Stimulated activated CD4-positive, alpha-beta T cell treated with anti-CD3 and anti-CD28 coated beads, Interleukin-4, amount 100 ng/mL, for 4 hours (primary cell): ENCODE data around the gene AFDN.

Experiments
- DNase-seq, 2 experiments: peaks; one replicate each; pipeline ENCODE4 v3.0.0-alpha.2; 2020

Gene AFDN

DNA sequence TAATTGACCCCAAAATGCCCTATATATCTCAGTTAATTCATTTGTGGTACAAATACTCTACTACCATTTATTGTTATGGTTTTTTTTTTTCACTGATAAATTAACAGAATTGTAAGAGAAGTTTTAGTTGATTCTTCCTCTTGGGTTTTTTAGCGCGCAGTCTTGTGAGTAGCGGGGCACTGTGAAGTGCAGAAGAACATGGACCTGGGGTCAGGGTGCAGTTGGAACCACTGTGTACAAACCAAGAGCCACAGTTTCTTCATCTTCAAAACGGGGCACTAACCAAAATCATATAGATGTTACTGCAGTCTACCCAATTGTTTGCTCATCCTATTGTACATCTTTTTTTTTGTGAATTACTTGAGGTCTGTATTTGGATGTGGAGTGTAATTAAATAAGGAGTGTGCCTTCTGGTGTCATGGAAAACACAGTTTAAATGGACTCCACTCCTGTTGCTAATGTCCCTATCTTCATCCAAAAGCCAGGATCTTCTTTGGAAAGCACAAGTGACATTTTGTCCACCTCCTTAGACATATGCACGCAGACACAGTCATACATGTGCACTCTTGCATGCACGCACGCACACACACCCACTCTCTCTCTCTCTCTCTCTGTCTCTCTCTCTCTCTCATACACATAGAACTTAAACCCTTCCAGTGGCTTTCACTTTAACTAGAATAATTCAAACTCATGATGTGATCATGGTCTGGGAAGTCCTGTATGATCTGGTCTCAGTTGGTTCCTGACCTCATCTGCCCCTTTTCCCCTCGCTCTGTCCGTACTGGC, 51.5 kb downstream of the AFDN start:
- DNase-seq: no peak

DNA sequence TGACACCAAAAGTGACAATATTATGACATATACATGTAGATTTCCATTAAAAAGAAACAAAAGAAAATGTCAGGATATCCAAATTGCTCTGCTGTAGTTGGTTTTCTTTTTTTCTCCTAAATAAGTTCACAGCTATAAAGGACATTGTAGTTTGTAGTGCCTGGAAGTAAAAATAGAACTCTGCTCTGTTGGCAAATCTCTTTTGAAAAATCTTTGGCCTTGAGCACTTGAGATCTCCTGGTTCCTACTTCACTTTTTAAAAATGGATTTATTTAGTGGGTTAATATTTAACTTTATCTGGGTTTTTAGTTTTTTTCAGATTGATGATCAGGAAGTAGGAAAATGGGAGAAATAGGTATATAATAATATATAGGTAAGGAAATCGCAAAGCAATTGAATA, 52.9 kb downstream of the AFDN start:
- no peak for DNase-seq

DNA sequence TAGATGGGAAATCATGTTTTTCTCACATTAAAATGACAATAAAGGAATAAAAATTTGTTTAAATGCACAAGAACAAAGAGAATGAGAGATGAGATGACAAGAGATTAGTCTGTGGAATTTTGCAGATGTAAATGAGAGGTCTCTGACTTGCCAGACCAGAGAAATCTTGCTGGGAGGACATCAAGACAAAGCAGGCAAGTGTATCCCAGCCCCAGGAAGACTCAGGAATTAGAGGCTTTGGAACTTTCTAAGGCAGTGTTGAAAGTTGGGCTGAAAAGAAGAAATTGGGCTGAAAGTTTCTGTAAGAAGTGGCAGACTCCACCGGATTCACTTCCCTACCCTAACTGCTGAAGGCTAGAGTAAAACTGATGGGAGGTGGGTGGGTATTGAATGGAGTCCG, 54.6 kb downstream of the AFDN start:
- no peak for DNase-seq

DNA sequence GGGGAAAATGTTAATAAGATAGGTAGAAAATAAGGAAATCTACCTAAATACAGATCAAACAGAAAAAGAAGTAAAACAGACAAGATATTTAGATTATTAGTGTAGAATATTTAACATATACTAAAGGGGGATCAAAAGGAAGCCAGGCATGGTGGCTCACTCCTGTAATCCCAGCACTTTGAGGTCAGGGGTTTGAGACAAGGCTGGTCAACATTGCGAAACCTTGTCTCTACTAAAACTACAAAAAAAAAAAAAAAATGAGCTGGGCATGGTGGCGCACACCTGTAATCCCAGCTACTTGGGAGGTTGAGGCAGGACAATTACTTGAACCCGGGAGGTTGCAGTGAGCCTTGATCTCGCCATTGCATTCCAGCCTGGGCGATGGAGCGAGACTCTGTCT, 55.5 kb downstream of the AFDN start:
- DNase-seq: no peak

DNA sequence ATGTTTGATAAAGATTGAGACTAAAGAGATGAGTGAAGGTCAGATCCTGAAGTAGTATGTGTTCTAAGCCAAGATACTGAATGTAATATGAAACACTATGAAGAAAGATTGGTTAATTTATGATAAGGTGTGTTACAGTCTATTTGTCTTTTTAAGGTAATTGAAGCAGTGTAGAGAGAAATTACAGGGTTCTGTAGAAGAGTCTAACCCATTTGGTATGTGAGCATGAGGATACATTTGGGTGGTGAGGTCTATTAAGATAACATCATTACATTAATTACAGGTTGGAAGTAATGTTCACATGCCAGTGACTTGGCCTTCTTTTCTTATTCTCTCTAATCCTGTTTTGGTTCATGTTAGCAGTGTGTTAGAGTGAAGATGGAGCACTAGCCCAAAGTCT, 61.4 kb downstream of the AFDN start:
- no peak for DNase-seq

DNA sequence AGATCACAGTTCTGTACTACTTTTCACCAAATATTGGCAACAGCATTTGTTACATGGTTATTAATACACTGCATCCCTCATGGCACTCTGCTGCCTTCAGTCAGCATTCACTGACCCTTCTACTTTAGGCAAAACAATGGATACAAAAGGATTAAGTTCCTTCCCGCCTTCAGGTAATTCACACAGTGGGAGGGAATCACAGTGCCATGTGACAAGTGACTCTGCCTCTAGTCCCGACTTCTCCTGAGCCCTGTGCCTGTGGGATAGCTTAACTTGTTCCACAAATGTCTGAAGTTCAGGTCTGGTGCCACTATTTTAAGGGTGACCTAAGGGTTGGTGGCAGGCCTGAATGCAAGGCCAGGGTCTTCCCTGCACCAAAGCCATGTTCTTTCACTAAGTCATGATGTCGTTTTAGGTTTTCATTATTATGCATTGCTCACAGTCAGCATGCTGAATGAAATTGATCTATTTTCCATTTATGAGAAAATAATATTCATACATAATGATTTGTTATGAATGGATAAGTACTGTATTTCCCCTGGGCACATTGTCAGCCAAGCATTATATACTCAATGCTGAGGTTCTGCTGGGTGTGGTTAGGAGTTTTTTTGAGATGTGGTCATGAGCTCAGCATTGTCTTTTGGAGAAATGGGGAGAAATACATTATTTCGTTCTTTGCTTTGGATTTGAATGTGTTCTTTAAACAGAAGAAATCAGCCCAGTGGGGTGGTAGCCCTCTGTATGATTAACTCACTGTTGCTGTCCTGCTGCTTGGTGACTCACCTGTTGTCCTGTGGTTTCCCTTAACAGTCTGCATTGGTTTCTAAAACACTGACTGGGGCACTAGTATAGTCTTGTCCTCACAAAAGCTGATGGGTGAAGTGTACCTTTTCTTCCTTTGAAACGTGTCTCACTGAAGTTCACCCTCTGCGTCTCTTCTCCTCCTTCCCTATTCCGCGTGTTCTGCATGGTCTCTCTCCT, 66.4 kb downstream of the AFDN start:
- DNase-seq: no peak

DNA sequence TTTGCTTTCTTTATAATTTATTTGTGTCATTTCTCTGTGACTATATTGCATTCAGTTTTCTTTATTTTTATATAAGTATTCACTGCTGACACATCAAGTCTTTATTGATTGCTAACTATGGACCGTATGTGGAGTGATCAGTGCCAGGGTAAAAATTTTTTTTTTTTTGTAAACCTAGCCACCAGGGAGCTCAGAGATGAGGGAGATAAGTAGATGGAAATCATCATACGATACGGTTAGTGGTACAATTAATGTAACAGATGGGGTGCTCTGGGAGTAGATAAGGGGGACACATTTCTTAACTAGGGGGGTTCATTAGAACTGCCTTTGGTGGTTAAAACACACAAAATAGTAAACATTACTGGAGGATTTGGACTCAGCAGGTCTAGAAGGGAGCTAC, 68.3 kb downstream of the AFDN start:
- DNase-seq: no peak

DNA sequence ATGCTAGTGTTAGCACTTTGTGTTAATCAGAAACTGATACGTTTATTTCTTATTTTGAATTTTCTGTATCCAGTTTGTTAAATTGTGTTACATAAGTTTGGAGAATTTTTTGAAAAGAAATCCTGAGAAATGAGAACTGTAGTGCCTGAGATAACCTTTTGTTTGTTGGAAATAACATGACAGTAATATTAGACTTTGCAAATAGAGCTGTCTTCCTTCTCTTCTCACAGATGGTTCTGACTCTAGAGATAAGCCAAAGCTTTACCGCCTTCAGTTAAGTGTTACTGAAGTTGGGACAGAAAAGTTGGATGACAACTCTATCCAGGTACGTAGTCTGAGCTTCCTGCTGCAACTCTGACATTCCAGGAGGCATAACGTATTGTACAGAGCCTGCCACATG, 69.9 kb downstream of the AFDN start:
- DNase-seq: no peak

DNA sequence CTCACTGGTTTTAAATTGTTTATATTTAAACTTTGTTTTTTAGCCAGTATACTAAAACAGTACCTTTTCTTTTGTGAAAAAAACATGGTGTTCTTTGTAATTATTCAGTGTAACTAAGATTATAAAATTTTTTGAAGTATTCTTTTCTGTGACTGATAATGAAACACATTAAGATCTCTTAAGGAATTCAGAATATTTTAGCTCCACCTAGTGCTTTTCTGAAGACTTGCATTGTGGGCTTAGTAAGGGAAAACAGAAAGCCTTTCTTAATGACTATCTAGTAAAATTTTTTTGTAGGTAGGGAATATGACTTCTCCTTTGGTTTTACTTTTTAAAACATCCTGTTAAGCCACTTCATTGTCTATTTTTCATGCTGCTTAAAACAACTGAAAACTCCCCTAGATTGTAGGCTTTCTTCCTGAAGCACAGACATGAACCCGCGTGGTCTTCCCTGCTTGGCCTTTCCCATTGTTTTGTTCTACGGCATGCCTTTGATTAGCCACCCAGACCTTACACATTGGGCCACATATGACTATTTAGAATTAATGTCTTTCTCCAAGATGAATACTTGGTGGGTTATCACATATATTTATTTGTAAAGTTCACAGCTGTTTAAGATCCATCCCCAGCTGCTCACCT, 72.1 kb downstream of the AFDN start:
- no peak for DNase-seq

DNA sequence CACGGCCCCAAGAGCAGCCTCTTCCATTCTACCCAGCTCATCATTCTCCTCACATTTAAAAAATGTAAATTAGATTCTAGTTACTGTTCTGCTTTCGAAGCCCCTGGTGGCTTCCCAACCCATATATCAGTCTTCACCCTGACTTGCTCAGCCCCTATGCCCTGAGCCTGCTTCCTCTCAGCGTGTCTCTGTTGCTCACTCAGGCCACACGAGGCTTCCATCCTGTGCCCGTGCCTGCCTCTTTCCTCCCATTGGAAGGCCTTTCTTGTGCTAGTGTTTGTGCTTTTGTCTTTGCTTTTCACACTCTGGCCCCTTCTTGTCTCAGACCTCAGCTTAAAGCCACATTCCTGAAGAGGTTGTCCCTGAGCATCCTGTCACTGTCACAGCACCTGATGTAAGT, 78.1 kb downstream of the AFDN start:
- no peak for DNase-seq

DNA sequence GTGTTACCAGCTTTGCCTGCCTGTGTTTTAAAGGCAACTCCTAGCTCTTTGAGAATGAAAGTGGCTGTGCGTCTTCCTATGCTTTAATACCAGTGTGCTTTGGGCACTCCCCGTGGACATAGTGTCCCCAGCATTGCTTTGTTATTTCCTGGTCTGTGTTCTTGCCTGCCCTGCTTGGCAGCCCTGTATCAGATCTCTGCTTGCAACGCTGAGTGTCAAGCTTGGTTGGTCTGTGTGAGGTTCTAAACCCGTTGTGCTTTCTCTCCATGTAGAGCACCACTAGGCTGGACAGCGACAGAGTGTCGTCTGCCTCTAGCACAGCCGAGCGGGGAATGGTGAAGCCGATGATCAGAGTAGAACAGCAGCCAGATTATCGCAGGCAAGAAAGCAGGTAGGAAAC, 80.2 kb downstream of the AFDN start:
- no peak for DNase-seq

DNA sequence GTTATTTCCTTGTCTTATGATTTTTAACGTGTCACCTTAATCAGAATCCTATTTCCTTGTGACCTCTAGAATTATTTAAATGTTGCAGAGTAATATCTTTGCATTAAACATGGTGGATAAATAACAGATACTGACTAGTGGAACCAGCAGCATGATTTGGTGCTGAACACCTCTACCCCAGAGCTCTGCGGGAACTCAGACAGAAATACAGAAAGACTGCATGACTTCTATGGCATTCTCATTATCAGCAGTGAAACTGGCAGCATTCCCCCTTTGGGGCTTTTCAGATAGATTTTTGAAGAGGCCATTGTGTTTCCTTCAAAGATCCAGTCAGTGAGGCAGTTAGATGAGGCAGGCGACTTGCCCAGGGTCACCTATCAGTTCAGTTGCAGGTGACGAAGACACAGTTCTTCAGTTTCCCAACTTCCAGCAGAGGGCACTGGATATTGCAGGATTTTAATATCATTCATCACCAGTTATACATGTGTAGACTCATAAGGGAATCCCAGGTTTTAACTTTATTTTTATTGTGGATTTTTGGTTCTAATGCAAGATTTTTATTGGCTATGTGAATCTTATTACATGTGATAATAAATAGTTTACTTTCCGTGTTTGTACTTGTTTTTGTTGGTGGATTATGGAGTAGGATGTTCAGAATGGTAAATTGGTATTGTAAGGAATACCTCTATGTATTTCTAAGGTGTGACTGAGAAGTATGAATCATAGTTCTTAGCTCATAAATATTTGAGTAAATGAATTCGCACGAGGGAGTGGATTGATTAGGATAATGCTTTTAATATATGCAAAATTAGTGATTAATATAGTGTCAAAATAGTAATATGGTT, 81.3 kb downstream of the AFDN start:
- DNase-seq: no peak

DNA sequence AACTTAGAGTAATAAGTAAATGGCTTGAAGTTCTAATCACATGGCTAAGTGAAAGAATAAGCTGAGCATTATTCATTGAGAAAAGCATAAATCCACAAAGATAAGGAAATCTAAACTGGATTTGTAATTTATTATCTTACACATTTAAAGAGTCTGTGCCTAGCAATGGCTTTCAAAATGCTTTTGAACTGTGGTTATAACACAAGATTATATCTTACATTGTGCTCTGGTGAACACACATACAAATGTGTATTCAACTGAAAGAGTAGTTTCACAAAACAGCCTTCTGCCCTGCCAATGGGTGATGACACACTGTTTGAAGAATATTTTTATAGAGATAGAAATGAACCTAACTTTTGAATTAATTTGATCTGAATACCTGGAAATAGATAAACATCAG, 83.3 kb downstream of the AFDN start:
- no peak for DNase-seq

DNA sequence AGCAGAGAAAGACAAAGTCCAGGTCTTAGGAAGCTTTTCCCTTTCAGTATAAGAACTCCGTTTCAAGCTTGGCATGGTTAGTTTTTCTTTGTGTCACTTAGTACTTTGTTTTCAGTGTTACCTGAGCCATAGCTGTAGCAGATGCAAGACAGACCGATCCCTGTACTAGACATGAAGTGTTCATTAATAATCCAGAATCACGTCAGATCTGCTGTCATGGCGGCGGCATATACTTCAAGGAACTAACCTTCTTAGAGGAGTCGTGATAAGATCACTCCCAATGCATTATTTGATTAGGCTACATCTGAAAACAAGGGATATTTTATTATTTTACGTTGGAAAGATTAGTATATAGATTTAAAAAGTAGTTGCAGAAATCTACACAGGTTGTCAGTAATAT, 83.9 kb downstream of the AFDN start:
- DNase-seq: no peak

DNA sequence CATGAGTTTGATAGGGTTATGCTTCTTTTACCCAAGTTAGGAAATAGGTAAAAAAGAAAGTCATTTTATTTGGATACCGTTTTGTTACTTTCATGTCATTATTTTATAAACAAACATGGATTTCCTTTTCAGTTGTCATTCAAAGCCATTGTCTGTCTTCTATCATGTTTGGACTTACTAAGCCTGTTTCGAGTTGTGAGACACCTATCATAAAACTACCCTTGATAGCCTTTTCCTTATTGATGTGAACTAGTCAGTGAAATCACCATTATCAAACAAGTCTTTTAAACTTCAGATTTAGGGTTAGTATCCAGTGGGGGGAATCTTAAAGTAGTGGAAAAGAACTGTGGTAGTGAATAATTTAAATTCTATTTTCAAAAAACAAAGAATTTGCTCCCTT, 85.8 kb downstream of the AFDN start:
- DNase-seq: no peak

DNA sequence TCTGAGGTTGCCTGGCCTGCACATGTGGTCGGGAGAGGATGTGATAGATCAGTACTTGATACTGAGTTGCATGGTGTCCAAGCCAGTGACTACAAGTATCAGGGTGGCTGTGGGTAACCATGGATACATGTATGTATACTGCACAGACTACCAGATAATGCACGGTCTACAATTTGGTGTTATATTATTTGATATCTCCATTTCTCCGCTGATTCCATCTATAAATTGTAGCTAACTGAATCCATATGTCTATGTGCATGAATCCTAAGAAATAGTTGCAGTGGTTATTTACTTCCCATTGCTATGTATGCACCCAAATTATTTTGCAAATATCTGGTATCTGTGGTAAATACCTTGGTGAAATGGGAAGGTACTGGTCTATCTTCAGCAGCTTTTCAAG, 87.0 kb downstream of the AFDN start:
- DNase-seq: no peak

DNA sequence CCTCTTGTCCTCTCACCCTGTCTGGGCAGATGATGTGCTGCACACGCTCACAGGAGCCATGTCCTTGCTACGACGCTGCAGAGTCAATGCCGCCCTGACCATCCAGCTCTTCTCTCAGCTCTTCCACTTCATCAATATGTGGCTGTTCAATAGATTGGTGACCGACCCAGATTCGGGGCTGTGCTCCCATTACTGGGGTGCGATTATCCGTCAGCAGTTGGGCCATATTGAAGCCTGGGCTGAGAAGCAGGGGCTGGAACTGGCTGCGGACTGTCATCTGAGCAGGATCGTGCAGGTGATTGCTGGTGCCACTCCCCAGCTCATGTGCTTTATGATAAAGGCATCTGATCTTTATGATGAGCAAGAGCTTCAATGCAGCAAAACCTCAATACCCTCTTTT, 88.4 kb downstream of the AFDN start:
- DNase-seq: no peak

DNA sequence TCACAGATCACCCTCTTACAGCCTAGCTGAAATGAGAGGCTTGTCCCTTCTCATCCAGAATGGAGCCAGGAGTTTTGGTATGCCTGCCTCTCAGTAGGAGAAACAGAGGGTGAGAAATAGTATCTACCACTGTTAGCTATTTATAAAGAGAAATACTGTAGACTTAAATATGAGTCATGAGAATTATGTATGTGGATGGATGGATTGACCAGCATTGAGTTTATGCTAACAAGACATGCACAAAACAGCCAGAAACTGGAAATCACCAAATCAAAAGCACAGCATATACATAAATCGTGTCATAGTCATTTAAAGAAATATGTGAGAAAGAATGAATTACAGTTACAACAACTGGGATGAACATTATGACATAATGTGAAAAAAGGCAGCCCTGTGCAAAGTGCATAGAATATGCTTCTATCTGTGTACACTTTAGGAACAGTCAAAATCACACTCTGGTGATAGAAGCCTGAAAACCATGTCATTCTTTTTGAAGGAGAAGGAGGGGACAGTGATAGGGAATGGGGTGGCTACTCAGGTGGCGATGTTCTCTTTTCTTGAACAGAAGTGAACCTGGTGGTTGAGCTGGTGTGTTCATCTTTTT, 90.9 kb downstream of the AFDN start:
- DNase-seq: no peak

DNA sequence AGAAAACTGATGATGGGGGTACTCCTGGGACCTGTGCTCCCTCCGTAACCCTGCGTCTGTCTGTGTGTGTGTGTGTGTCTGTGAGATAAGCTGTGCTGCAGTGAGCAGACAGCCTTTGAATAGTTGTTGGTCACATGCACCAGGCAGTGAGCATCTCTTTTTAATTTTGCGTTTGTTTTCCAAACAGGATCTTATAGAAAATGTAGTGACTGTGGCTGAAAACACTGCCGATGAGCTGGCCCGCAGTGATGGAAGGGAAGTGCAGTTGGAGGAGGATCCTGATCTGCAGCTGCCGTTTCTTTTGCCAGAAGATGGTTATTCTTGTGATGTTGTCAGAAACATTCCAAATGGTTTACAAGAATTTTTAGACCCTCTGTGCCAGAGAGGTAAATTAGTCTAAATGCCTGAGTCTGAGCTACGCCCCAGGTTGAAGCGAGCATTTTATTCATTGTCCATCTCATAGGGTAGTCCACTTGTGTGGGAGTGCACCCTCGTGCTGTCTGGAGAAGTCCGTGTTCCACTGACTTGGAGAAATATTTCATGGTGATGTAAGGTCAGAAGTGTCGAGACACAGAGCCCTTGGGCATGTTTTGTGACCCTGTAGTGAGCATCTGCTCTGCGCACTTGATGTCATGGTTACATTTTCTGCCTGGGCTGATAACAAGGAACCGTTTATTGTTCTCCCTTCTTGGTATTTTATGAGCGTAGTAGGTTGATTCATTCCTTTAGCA, 92.0 kb downstream of the AFDN start:
- no peak for DNase-seq

DNA sequence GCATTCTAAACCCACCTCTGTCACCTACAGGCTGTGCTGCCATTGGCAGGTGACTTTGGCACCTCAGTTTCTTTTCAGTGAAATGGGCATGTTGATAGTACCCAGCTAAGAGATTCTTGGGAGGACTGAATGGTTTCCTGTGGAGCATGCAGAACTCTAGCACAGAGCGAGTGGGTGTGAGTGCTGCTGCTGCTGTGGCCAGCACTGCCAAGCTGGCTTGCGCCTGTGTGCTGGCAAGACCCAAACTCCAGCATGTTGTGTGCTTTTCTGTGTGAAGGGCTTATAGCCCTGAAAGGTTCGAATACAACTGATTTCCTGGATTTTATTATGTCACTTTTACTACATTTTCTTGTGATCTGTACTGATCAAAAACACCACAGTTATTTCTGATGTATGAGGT, 92.6 kb downstream of the AFDN start:
- no peak for DNase-seq

DNA sequence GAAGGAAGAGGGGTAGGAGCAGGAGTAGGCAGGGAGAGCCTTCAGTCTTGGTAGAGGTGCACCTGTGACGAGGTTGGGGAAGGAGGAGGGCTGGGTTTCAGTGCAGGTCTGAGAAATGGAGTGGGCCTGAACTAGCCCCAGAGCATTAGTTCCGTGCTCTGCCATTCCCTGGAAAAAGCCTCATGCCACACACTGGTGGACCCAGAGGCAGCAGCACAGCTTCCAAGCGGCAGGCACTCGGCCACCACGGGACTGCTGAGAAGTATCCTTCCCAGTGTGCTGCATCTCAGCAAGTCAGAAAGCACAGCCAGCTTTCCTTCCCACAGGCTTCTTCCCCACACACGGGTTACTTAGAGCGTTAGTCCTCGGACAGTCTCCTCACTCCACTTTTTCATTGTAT, 93.5 kb downstream of the AFDN start:
- no peak for DNase-seq

DNA sequence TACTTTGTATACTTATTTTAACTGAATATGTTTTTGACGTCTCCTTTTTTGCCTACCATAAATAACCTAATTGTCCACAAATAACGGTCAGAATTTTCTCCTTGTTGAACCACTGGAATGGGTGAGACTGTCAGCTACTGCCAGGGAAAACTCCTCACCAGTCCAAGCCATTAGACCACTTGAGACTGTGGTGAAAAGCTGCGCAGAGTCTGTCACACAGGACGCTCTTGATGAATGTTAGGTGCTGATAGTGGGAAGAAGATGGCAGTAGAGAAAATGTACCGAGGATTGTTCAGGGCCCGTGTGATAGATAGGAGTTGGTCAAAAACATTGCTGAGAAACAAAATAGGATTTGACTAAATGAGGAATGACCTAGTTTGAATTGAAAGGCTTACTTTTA, 95.1 kb downstream of the AFDN start:
- no peak for DNase-seq
